GM18867 (cell line): Measurements from ENCODE around the gene ESCO1.
"Not testable (repeated sequence)": the region's sequence is repeated elsewhere in the genome, so short reads cannot be mapped to it uniquely, and the experiment has no call there.

Experiments used
- ATAC-seq: cut with Tn5 transposase; IDR thresholded peaks from one replicate; pipeline ENCODE4 v1.9.1; 2021; ENCODE audit warnings: mild to moderate bottlenecking, moderate library complexity; ENCODE audit not compliant: unreplicated experiment

ESCO1 gene, protein sequence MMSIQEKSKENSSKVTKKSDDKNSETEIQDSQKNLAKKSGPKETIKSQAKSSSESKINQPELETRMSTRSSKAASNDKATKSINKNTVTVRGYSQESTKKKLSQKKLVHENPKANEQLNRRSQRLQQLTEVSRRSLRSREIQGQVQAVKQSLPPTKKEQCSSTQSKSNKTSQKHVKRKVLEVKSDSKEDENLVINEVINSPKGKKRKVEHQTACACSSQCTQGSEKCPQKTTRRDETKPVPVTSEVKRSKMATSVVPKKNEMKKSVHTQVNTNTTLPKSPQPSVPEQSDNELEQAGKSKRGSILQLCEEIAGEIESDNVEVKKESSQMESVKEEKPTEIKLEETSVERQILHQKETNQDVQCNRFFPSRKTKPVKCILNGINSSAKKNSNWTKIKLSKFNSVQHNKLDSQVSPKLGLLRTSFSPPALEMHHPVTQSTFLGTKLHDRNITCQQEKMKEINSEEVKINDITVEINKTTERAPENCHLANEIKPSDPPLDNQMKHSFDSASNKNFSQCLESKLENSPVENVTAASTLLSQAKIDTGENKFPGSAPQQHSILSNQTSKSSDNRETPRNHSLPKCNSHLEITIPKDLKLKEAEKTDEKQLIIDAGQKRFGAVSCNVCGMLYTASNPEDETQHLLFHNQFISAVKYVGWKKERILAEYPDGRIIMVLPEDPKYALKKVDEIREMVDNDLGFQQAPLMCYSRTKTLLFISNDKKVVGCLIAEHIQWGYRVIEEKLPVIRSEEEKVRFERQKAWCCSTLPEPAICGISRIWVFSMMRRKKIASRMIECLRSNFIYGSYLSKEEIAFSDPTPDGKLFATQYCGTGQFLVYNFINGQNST

DNA sequence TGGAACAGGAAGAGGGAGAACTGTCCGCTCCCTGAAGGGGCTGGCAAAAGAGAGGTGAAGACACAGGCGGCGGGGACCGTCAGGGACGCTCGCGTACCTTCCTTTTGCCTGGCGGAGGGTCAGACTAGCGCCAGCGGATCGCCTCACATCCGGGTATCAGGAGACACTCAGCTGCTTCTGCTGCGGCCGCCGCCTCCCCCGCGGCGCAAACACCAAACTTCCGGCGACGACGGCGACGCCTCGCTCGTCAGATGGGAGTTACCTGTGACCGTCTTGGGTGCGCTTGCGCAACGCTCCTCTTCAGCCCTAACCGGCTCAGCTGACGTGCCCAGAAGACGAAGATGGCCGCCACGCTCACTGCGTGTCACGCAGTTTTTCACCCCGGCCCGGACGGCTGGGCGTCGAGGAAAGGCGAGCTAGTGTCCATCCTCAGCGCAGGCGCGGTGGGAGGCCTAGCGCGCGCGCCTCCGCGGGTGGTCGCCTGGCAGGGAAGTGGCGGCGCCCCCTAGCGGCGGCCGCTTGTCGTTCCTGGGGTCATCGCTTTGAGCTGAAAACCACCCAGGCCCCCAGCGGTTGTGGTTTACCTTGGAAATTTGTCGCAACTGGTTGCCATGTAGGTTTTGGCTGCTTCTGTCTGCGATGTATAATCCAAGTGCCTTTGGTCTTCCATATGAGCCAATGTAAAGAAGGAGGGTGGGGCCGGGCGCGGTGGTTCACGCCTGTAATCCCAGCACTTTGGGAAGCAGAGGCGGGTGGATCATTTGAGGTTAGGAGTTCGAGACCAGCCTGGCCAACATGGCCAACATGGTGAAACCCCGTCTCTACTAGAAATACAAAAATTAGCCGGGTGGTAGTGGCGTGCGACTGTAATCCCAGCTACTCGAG is at the start of gene ESCO1:
TSS of gene ESCO1 (minus strand) at position 179 of the 885 bp plus-strand sequence. CDS start 25,861 bp downstream, outside the sequence.
- ATAC-seq = peak; percentile 86

DNA sequence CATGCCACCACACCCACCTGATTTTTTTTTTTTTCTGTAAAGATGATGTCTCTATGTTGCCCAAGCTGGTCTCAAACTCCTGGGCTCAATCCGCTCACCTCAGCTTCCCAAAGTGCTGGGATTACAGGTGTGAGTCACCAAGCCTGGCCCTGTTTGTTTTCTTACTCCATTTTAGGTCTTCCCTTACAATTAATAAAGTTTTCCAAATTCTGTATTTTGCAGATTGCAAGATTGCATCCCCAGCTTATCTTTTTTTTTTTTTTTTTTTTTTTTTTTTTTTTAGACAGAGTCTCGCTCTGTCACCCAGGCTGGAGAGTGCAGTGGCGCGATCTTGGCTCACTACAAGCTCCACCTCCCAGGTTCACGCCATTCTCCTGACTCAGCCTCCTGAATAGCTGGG is 39.9 kb upstream of the ESCO1 start:
- not testable (repeated sequence) for ATAC-seq

DNA sequence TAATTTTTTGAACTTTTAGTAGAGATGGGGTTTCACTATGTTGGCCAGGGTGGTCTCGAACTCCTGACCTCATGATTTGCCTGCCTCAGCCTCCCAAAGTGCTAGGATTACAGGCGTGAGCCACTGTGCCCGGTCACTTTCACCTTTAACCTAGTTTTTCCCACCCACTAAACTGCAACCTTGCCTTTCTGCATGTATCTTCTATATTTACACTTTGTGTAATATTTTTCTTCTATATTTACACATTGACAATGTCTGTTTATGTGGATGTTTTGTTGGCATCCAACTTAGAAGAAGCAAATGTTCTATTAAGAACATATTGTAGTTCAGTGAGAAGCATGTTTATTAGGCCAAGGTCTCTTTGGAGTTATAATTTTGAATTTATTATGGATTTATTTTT is 38.3 kb upstream of the ESCO1 start:
- no peak for ATAC-seq

DNA sequence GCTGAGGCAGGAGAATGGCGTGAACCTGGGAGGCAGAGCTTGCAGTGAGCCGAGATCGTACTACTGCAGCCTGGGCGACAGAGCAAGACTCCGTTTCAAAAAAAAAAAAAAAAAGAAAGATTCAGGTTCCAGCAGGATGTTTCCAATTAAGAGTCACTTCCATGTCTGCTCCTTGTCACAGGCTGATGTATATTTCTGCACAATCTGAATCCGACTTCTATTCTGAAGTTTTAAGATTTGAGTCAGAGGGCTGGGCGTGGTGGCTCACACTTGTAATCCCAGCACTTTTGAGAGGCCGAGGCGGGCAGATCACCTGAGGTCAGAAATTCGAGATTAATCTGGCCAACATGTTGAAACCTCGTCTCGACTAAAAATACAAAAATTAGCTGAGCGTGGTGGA is 36.3 kb upstream of the ESCO1 start:
- no peak for ATAC-seq

DNA sequence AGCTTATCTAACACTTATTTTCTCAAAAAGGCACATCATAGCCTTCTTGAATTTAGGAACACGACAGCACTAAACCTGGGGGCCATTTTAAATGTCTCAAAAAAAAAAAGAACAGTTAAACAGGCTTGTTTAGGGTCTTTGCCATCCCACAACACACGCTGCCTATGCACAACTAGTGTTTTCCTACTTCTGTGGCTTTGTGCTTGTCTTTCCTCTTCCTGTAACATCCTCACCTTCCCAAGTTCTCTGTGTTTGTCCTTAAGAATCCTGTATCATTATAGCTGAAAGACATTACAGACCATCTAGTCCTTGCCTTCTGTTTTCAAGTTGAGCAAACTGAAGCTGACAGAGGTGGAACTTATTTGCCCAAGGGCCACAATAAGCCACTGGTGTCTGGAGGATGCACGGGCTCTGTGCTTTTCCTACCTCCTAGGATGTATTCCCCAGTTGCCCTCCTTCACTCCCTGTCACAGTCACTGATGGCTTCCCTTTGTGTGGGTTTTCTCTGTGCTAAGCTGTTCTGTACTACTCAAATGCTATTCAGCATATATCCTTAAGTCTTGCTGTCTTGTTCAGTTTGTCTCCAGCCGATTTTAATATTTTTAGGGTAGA is 34.2 kb upstream of the ESCO1 start:
- no peak for ATAC-seq

DNA sequence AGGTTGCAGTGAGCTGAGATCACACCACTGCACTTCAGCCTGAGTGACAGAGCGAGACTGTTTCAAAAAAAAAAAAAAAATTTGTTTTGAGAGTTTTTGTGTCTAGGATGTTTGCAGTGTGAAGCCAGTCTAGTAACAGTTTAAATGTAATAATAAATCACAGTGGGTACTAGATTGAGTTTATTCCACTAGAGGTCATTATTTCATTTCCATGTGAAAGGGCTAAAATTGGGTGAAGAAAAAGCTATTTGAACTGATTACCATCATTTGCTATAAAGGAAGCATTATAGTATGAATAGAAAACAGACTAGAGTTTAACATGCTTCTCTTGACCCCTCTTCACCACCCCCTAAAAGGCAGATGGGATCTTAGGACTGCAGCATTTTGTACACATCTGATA is 31.9 kb upstream of the ESCO1 start:
- no peak for ATAC-seq

DNA sequence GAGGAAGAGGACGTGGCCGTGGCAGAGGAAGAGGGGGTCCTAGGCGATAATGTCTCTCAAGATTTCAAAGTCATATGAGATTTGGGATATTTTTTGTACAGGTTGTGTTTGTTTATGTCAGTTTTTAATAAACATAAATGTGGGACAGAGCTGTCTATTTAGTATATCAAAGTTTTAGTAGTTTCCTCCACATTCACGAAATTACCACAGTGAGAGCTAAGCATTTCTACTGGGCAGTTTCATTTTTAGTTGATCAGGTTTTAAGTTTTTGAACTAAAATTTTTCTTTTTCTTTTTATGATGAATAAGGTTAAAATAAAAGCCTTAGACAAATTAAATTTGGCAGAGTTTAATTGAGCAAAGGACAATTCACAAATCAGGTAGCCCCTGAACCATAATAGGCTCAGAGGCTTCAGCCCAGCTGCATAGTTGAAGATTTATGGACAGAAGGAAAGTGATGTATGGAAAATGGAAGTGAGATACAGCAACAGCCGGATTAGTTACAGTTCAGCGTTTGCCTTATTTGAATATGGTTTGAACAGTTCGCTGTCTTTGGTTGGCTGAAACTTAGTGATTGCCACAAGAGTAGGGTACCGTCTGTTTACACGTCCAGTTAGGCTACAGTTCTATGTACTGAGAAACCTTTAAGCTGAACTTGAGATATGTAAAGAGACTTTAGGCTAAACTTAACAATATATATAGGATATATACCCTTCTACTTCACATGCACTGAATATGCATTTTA is 28.8 kb upstream of the ESCO1 start:
- peak; percentile 98 for ATAC-seq

DNA sequence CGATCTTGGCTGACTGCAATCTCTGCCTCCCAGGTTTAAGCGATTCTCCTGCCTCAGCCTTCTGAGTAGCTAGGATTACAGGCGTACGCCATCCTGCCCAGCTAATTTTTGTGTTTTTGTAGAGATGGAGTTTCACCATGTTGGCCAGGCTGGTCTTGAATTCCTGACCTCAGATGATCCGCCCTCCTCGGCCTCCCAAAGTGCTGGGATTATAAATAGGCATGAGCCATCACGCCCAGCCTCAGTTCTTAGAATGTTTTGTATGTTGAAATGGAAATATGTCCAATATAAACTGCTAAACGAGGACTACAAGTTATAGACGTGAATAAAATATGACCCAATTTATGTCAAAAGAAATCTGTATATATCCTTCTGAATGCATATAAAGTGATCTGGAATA is 21.1 kb upstream of the ESCO1 start:
- not testable (repeated sequence) for ATAC-seq

DNA sequence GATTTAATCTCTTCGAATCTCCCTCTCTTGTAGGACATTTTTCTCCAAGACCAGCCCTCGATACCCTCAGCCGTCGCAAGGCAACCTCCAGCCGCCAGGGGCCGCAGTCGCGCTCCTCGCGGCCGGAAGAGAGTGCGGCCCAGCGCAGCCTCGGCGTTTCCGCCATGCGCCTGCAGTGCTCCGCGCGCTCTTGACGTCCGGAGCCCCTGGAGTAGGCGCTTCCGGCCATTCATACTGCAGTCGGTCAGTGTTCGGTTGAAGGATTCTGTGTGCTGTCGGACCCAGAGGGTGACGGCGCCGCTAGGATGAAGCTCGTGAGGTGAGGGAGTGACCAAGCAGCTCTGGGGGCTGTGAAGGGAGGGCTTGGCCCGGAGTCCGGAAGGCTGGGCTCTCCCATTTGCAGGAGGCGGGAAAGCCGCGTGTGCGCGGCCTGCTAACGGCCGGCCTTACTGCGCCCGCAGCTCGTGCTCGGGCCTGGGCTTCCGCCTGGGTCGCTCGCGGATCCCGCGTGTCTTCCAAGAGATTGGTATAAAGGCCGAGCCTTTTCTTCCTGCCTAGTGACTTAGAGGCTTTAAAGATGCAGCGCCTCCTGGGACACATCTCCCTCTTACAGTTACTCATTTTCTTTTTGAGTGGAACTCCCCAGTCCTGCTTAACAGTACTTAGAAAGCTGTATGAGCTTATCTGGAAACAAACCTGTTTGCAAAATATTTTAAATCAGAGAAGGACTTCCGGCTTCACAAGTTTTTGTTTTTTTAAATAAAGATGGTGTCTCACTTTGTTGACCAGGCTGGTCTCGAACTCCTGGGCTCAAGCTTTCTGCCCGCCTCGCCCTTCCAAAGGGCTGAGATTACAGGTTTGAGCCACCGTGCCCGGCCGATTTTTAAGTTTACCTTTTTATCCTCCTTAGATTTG is 11.9 kb upstream of the ESCO1 start, which contains the start of gene SNRPD1:
TSS of gene SNRPD1 (plus strand) at position 190 of the 915 bp plus-strand sequence. CDS start at position 306, 116 bp downstream.
- ATAC-seq = peak; percentile 98

DNA sequence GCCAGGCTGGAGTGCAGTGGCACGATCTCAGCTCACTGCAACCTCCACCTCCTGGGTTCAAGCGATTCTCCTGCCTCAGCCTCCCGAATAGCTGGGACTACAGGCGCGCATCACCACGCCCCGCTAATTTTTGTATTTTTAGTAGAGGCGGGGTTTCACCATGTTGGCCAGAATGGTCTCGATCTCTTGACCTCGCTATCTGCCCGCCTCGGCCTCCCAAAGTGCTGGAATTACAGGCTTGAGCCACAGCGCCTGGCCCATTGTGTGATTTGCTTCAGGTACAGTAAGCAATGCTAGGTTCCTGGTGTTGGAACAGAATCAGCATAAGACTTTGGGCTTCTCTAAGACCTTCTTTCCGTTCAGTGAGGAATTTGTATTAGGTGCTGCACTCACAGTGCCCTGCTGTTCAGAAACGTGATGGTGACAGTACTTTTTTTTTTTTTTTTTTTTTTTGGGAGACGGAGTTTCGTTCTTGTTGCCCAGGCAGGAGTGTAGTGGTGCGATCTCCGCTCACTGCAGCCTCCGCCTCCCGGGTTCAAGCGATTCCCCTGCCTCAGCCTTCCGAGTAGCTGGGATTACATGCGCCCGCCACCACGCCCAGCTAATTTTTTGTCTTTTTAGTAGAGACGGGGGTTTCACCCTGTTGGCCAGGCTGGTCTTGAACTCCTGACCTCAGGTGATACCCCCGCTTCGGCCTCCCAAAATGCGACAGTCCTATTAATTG is 11.1 kb upstream of the ESCO1 start:
- ATAC-seq = peak; percentile 2

DNA sequence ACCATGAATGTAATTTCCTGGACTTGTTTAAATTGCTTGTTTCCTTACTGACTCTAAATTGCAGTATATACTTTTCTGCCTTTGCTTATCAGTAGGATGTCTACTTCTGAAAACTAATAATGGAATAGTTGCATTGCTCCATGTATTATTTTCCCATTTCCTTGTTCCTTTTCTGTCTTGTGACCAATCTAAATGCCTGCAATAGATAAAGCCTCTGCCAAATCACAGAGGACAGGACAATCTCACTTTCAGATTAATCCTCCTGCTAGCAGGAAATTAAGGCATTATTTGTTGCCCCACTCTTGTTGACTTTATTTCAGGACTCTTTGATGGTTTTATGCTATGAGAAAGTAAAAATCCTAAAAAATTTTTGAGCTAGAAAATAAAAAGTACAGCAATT is 4.7 kb upstream of the ESCO1 start:
- no peak for ATAC-seq

DNA sequence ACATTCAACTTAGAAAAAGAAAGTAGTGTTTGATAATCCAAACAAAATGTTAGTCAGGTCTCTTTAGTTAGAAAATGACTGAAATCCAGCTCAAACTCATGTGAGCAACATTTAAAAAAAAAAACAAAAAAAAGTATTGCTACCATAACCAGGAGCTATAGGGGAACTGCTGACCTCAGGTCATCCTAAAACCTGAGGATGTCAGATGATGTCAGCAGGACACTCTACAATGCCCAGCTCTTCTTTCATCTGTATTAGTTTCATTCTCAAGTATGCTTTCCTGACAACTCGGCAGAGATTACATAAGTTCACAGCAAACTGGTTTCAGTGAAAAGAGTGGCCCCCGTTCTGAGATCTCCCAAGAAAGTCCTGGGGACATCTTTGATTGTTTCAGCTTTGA is 4.2 kb upstream of the ESCO1 start:
- no peak for ATAC-seq

DNA sequence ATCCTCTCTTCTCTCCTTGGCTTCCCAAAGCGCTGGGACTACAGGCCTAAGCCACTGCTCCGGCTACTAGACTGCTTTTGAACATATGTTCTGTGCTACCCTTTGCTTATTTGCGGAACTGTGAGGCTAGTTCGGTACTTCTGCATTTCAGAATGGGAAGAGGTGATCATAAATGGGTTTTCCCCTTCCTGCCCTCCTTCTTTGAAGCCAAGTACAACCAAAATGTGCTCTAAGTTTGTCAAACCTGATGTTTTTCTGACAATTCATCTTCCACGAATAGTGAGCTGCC is 1.7 kb upstream of the ESCO1 start:
- ATAC-seq = no peak

DNA sequence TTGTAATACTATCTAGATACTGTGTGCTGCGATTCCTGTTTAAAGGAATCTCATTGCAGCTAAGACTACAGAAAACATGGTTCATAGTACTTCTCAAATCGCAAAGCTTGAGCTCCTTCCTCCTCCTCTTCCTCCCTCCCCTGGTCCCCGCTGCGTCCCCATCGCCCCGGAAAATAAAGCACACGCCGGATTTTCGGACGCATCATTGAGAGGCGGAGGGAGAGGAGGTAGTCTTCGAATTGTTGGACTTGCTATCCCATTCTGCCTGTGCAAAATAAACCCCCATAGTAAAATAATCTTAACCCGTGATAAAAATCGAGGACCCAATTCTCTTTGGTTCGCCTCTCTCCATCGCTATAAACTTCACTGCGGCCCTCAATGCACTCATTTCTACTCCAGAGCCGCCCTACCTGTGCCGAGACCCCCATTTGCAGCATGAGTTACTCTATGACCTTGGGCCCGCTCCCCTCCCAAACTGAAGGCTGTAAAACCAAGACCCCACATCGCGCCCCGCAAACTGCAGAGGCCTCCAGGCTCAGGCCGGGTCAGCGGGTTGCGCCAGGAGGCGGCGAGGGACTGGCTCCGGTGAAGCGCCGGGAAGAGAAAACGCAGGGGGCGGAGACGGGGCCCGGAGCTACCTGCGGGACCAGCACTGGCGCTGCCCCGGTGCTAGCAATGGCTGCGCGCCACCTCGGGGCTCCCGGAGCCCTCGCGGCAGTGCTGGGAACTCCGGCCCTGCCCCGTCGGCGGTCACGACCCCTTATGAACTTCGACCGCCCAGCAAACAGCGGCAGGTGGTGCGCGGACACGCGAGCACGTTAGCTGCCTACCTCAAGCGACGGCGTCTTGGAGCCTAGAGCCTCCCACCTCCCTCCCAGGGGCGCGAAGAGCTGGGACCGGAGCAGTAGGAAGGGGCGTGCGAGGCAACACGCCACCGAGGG is 649 bp downstream of the ESCO1 start:
- peak; percentile 38 for ATAC-seq

DNA sequence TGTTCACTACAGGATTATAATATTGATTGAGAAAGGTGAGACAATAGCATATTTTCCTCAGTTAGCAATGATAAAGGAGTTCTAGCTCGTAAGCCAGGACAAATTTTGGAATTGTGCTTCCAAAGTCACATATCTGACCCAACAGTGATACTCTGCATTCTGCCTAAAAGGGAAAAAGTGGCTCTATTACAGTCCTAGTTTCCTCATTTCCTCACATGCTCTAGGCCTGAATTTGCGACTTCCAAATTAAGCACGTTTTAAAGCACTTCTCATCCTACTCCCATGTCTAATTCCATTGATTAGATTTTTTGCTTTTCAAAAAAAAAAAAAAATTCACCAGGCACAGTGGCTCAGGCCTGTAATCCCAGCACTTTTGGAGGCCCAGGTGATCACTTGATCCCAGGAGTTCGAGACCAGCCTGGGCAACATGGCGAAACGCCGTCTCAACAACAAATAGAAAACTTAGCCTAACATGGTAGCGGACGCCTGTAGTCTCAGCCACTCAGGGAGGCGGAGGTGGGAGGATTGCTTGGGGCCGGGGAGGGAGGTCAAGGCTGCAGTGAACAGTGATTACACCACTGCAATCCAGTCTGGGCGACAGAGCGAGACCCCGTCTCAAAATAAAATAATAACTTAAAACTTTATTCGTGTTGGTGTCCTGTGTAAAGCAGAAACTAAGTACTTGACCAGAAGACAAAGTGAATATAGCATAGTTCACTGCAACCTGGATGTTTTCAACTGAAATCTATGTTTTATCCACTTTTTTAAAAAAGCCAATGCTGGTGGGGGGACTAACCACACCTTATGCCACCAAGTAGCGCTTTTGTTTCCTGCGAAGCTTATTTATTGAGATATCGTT is 1.5 kb downstream of the ESCO1 start:
- ATAC-seq = no peak

DNA sequence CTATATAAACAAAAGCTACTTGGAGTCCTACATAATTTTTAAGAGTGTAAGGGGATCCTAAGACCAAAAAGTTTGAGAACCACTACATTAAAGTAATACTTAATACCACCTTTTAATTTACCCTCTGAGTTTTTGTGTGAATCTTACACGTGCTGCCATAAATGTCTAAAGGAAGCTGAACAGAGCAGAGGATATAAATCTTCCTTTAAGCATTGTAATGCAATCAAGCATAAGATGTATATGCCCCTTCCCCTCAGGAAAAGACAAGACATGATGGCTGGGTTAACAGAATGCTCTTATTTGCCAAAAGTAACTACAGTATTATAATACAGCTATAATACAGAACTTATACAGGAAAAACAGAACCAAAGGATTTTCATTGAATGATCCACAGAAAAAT is 2.9 kb downstream of the ESCO1 start:
- ATAC-seq = no peak
